WTC11 (cell line): Measurements from ENCODE around the gene DYSF. TPM values are rescaled to one million over a fixed set of nuclear protein-coding genes. Genes with fewer than 3 reads are reported as not detected.

ENCODE experiments used
- ATAC-seq: fragments of 200-7000 bp; cut with Tn5 transposase; 2 replicates; pipeline ENCODE4 v1.10.0; 2021; ENCODE audit warnings: mild to moderate bottlenecking, moderate library complexity
- CTCF ChIA-PET: fragments of 300-600 bp; sonication (Branson Sonifier 250); formaldehyde crosslinking; loops from one replicate; lab custom pipeline; 2021; ENCODE audit warnings: antibody characterized with exemption; lab: Charles Lee
- POLR2A ChIA-PET: fragments of 350-600 bp; sonication (Branson Sonifier 250); formaldehyde crosslinking; loops from one replicate; lab custom pipeline; 2021; ENCODE audit warnings: antibody characterized with exemption; lab: Charles Lee
- DNase-seq: peaks from one replicate; pipeline ENCODE4 v3.0.0; 2021; ENCODE audit warnings: low spot score
- H3K27ac Mint-ChIP-seq: 2 replicates; pipeline ENCODE4 v1.8.0; 2021; ENCODE audit warnings: mixed read lengths
- H3K27me3 Mint-ChIP-seq: 2 replicates; pipeline ENCODE4 v1.8.0; 2021; ENCODE audit warnings: low read depth, mild to moderate bottlenecking, moderate library complexity, mixed read lengths
- H3K36me3 Mint-ChIP-seq: 2 replicates; pipeline ENCODE4 v1.8.0; 2021; ENCODE audit warnings: mixed read lengths
- H3K4me1 Mint-ChIP-seq: 2 replicates; pipeline ENCODE4 v1.8.0; 2022; ENCODE audit warnings: mixed read lengths
- H3K4me3 Mint-ChIP-seq: 2 replicates; pipeline ENCODE4 v1.8.0; 2021; ENCODE audit warnings: mild to moderate bottlenecking, moderate library complexity, mixed read lengths
- H3K9me3 Mint-ChIP-seq: 2 replicates; pipeline ENCODE4 v1.8.0; 2021; ENCODE audit warnings: mixed read lengths
- AFF4 ChIP-seq: sonication (generic); formaldehyde crosslinking; IDR thresholded peaks from 2 replicates; pipeline ENCODE4 v1.8.1; 2023; ENCODE audit warnings: mild to moderate bottlenecking, missing genetic modification reagents, borderline replicate concordance
- ATF2 ChIP-seq: sonication (generic); formaldehyde crosslinking; IDR thresholded peaks from 2 replicates; pipeline ENCODE4 v1.8.1; 2022; ENCODE audit warnings: low read depth, missing genetic modification reagents, borderline replicate concordance
- CREB1 ChIP-seq: sonication (generic); formaldehyde crosslinking; IDR thresholded peaks from 2 replicates; pipeline ENCODE4 v1.8.0; 2023; ENCODE audit warnings: mild to moderate bottlenecking, missing genetic modification reagents
- CTCF ChIP-seq: fragments of 200-600 bp; IDR thresholded peaks from 2 replicates; pipeline ENCODE4 v1.8.0; 2022; ENCODE audit warnings: antibody characterized with exemption
- ERG ChIP-seq: fragments of 250-450 bp; sonication (Bioruptor Pico); IDR thresholded peaks from 2 replicates; pipeline ENCODE4 v1.8.0; 2021; ENCODE audit warnings: mild to moderate bottlenecking
- KAT7 ChIP-seq: sonication (generic); formaldehyde crosslinking; IDR thresholded peaks from 2 replicates; pipeline ENCODE4 v1.8.1; 2023; ENCODE audit warnings: missing genetic modification reagents, mild to moderate bottlenecking, borderline replicate concordance
- RELA ChIP-seq: sonication (generic); formaldehyde crosslinking; IDR thresholded peaks from 2 replicates; pipeline ENCODE4 v1.8.1; 2022; ENCODE audit warnings: missing genetic modification reagents, mild to moderate bottlenecking, borderline replicate concordance
- SMAD3 ChIP-seq: sonication (generic); formaldehyde crosslinking; IDR thresholded peaks from 2 replicates; pipeline ENCODE4 v1.8.0; 2022; ENCODE audit warnings: missing genetic modification reagents, mild to moderate bottlenecking, borderline replicate concordance
- SOX15 ChIP-seq: fragments of 250-450 bp; sonication (Bioruptor Pico); IDR thresholded peaks from 2 replicates; pipeline ENCODE4 v1.9.0; 2021; ENCODE audit warnings: mild to moderate bottlenecking
- TEAD4 ChIP-seq: sonication (generic); formaldehyde crosslinking; IDR thresholded peaks from 2 replicates; pipeline ENCODE4 v1.8.0; 2022; ENCODE audit warnings: mild to moderate bottlenecking, missing genetic modification reagents
- ZBTB43 ChIP-seq: sonication (generic); formaldehyde crosslinking; IDR thresholded peaks from 2 replicates; pipeline ENCODE4 v1.8.1; 2023; ENCODE audit warnings: mild to moderate bottlenecking, missing genetic modification reagents
- ZNF416 ChIP-seq: fragments of 250-450 bp; sonication (Bioruptor Pico); IDR thresholded peaks from 2 replicates; pipeline ENCODE4 v1.9.0; 2021; ENCODE audit warnings: mild to moderate bottlenecking, inconsistent platforms
- ZNF423 ChIP-seq: fragments of 250-450 bp; sonication (Bioruptor Pico); IDR thresholded peaks from 2 replicates; pipeline ENCODE4 v2.1.2; 2022; ENCODE audit warnings: mild to moderate bottlenecking, moderate library complexity
- ZNF425 ChIP-seq: fragments of 250-450 bp; sonication (Bioruptor Pico); conservative IDR thresholded peaks from 2 replicates; pipeline ENCODE4 v1.9.0; 2021; ENCODE audit warnings: mild to moderate bottlenecking
- ZNF671 ChIP-seq: fragments of 250-450 bp; sonication (Bioruptor Pico); IDR thresholded peaks from 2 replicates; pipeline ENCODE4 v1.8.0; 2021; ENCODE audit warnings: mild to moderate bottlenecking
- total RNA-seq: library from RNA; stranded (reverse); gene quantifications from 3 replicates; pipeline ENCODE4 v1.2.3, GENCODE V29; 2021
- TF ChIP-seq, protein P1 (sequence below): sonication (generic); formaldehyde crosslinking; IDR thresholded peaks from 2 replicates; pipeline ENCODE4 v1.8.0; 2023; ENCODE audit warnings: mild to moderate bottlenecking, missing genetic modification reagents
- TF ChIP-seq, protein P2 (sequence below): sonication (generic); formaldehyde crosslinking; IDR thresholded peaks from 2 replicates; pipeline ENCODE4 v1.8.1; 2022; ENCODE audit warnings: mild to moderate bottlenecking, missing genetic modification reagents, moderate library complexity, borderline replicate concordance
- TF ChIP-seq, protein P3 (sequence below): sonication (generic); formaldehyde crosslinking; IDR thresholded peaks from 2 replicates; pipeline ENCODE4 v1.8.1; 2022; ENCODE audit warnings: mild to moderate bottlenecking, moderate library complexity, missing genetic modification reagents

Gene DYSF
- total RNA-seq, 1 experiment from 2014 or later: 14.8 TPM

GRCh38 chr2:71534201-71534600 lies 80.8 kb downstream of the DYSF start (continued):
- TF ChIP-seq KAT7 (CRISPR knock-in tag): no peak
- no peak for TF ChIP-seq ZNF671 (CRISPR knock-in tag)
- no peak for TF ChIP-seq ERG (CRISPR knock-in tag)
- no peak for TF ChIP-seq SMAD3
- no peak for TF ChIP-seq ATF2 (CRISPR knock-in tag)
- no peak for TF ChIP-seq TEAD4 (CRISPR knock-in tag)
- TF ChIP-seq ZNF425 (CRISPR knock-in tag): no peak
- TF ChIP-seq ZNF416: no peak
- TF ChIP-seq ZNF423 (CRISPR knock-in tag): no peak
- TF ChIP-seq, all 79 proteins: peak for 0

- DNase-seq (peak; percentile 2), ATAC-seq (no peak)
- H3K36me3 Mint-ChIP-seq: no peaks in the 10 kb centered on the region; the same call in 1 of the 2 replicates
- H3K4me3 Mint-ChIP-seq: no peak overlapping the region
- H3K9me3 Mint-ChIP-seq: no peaks in the 10 kb centered on the region
- H3K4me1 Mint-ChIP-seq: no peaks in the 10 kb centered on the region; the same call in 1 of the 2 replicates
- no peaks in the 10 kb centered on the region for H3K27me3 Mint-ChIP-seq
- H3K27ac Mint-ChIP-seq: no peak overlapping the region
- ChIA-PET POLR2A (no interaction called here), CTCF (interaction anchor here (1.2 kb wide), 1 partner anchor 263 kb away, joined by 3 read pairs; no protein-coding TSS in a partner anchor)
- no peak for TF ChIP-seq CTCF
- no peak for TF ChIP-seq ZBTB43 (CRISPR knock-in tag)
- no peak for TF ChIP-seq RELA (CRISPR knock-in tag)
- no peak for TF ChIP-seq CREB1 (CRISPR knock-in tag)
- TF ChIP-seq AFF4 (CRISPR knock-in tag): no peak
- TF ChIP-seq, protein P1, sequence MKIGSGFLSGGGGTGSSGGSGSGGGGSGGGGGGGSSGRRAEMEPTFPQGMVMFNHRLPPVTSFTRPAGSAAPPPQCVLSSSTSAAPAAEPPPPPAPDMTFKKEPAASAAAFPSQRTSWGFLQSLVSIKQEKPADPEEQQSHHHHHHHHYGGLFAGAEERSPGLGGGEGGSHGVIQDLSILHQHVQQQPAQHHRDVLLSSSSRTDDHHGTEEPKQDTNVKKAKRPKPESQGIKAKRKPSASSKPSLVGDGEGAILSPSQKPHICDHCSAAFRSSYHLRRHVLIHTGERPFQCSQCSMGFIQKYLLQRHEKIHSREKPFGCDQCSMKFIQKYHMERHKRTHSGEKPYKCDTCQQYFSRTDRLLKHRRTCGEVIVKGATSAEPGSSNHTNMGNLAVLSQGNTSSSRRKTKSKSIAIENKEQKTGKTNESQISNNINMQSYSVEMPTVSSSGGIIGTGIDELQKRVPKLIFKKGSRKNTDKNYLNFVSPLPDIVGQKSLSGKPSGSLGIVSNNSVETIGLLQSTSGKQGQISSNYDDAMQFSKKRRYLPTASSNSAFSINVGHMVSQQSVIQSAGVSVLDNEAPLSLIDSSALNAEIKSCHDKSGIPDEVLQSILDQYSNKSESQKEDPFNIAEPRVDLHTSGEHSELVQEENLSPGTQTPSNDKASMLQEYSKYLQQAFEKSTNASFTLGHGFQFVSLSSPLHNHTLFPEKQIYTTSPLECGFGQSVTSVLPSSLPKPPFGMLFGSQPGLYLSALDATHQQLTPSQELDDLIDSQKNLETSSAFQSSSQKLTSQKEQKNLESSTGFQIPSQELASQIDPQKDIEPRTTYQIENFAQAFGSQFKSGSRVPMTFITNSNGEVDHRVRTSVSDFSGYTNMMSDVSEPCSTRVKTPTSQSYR (CRISPR knock-in tag): no peak
- no peak for TF ChIP-seq TEAD4 (CRISPR knock-in tag)
- TF ChIP-seq, protein P2, sequence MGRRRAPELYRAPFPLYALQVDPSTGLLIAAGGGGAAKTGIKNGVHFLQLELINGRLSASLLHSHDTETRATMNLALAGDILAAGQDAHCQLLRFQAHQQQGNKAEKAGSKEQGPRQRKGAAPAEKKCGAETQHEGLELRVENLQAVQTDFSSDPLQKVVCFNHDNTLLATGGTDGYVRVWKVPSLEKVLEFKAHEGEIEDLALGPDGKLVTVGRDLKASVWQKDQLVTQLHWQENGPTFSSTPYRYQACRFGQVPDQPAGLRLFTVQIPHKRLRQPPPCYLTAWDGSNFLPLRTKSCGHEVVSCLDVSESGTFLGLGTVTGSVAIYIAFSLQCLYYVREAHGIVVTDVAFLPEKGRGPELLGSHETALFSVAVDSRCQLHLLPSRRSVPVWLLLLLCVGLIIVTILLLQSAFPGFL: no peak
- no peak for TF ChIP-seq SOX15 (CRISPR knock-in tag)
- TF ChIP-seq, protein P3, sequence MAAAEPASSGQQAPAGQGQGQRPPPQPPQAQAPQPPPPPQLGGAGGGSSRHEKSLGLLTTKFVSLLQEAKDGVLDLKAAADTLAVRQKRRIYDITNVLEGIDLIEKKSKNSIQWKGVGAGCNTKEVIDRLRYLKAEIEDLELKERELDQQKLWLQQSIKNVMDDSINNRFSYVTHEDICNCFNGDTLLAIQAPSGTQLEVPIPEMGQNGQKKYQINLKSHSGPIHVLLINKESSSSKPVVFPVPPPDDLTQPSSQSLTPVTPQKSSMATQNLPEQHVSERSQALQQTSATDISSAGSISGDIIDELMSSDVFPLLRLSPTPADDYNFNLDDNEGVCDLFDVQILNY (CRISPR knock-in tag): no peak
These were observed 81.5 kb downstream of the DYSF start for GRCh38 chr2:71534826-71535225.
